ENCODE results near the gene UBE2G2.

- no peak for TF ChIP-seq CTCF (IDR thresholded peaks at IDR 0.05)
- TF ChIP-seq POLR2A (IDR thresholded peaks at IDR 0.05) = no peak
Observed at GRCh38 chr21:44730951-44731579, 70.6 kb downstream of the UBE2G2 start.
